HL-60 (cell line): Measurements from ENCODE around the gene IRS1.

Experiments
- DNase-seq, 2 experiments: peaks; one replicate each; pipeline ENCODE4 v3.0.0-alpha.2; 2010 to 2020; ENCODE audit warnings: low read depth in 1 of 2, low spot score in 1 of 2
- H3K27ac ChIP-seq: fragments of 250-450 bp; sonication (Bioruptor Pico); replicated peaks from 2 replicates; pipeline ENCODE4 v1.5.1; 2020; ENCODE audit warnings: mild to moderate bottlenecking, moderate library complexity
- H3K27me3 ChIP-seq: fragments of 250-450 bp; sonication (Bioruptor Pico); 2 replicates; pipeline ENCODE4 v1.5.1; 2021; ENCODE audit warnings: mild to moderate bottlenecking, moderate library complexity; ENCODE audit not compliant: insufficient read depth, poor library complexity, severe bottlenecking
- H3K4me3 ChIP-seq: replicated peaks from 2 replicates; pipeline ENCODE4 v1.5.1; 2011; ENCODE audit warnings: mild to moderate bottlenecking, control low read depth, low read length; ENCODE audit not compliant: insufficient read depth
- GABPA ChIP-seq: IDR thresholded peaks from 2 replicates; pipeline ENCODE4 v1.6.1; 2012; ENCODE audit warnings: low read depth
- POLR2AphosphoS5 ChIP-seq: IDR thresholded peaks from 2 replicates; pipeline ENCODE4 v1.6.1; 2012; ENCODE audit warnings: low read depth
- SPI1 ChIP-seq: IDR thresholded peaks from 2 replicates; pipeline ENCODE4 v1.6.1; 2012; ENCODE audit warnings: low read depth, mild to moderate bottlenecking, borderline replicate concordance
- TF ChIP-seq, protein P1 (sequence below): IDR thresholded peaks from 2 replicates; pipeline ENCODE4 v1.6.1; 2012; ENCODE audit warnings: low read depth; ENCODE audit not compliant: insufficient replicate concordance
- TF ChIP-seq, protein P2 (sequence below): IDR thresholded peaks from one replicate; pipeline ENCODE4 v1.5.1; 2011; ENCODE audit warnings: low read length, control low read depth, inconsistent platforms; ENCODE audit not compliant: insufficient read depth

Gene IRS1

DNA sequence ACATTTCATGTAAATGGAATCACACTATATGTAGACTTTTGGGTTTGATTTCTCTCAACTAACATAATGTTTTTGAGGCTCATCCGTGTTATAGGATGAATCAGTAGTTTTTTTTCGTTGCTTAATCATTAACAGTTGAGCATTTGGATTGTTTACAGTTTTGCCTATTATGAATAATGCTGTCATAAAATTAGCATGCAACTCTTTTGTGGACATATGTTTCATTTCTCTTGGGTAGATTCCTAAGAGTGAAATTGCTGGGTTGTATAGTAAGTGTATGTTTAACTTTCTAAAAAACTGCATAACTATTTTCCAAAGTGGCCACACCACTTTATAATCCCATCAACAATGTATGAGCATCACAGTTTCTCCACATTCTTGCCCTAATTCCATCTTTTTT is 28.6 kb upstream of the IRS1 start:
- Histone ChIP-seq H3K27me3 (no peaks in the 10 kb centered on the region), H3K4me3 (no peak overlapping the region), H3K27ac (no peak overlapping the region)
- no peak for TF ChIP-seq GABPA
- TF ChIP-seq, protein P1, sequence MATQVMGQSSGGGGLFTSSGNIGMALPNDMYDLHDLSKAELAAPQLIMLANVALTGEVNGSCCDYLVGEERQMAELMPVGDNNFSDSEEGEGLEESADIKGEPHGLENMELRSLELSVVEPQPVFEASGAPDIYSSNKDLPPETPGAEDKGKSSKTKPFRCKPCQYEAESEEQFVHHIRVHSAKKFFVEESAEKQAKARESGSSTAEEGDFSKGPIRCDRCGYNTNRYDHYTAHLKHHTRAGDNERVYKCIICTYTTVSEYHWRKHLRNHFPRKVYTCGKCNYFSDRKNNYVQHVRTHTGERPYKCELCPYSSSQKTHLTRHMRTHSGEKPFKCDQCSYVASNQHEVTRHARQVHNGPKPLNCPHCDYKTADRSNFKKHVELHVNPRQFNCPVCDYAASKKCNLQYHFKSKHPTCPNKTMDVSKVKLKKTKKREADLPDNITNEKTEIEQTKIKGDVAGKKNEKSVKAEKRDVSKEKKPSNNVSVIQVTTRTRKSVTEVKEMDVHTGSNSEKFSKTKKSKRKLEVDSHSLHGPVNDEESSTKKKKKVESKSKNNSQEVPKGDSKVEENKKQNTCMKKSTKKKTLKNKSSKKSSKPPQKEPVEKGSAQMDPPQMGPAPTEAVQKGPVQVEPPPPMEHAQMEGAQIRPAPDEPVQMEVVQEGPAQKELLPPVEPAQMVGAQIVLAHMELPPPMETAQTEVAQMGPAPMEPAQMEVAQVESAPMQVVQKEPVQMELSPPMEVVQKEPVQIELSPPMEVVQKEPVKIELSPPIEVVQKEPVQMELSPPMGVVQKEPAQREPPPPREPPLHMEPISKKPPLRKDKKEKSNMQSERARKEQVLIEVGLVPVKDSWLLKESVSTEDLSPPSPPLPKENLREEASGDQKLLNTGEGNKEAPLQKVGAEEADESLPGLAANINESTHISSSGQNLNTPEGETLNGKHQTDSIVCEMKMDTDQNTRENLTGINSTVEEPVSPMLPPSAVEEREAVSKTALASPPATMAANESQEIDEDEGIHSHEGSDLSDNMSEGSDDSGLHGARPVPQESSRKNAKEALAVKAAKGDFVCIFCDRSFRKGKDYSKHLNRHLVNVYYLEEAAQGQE = no peak
- TF ChIP-seq, protein P2, sequence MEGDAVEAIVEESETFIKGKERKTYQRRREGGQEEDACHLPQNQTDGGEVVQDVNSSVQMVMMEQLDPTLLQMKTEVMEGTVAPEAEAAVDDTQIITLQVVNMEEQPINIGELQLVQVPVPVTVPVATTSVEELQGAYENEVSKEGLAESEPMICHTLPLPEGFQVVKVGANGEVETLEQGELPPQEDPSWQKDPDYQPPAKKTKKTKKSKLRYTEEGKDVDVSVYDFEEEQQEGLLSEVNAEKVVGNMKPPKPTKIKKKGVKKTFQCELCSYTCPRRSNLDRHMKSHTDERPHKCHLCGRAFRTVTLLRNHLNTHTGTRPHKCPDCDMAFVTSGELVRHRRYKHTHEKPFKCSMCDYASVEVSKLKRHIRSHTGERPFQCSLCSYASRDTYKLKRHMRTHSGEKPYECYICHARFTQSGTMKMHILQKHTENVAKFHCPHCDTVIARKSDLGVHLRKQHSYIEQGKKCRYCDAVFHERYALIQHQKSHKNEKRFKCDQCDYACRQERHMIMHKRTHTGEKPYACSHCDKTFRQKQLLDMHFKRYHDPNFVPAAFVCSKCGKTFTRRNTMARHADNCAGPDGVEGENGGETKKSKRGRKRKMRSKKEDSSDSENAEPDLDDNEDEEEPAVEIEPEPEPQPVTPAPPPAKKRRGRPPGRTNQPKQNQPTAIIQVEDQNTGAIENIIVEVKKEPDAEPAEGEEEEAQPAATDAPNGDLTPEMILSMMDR = no peak
- no peak for TF ChIP-seq SPI1
- no peak for TF ChIP-seq POLR2AphosphoS5
- DNase-seq = no peak

DNA sequence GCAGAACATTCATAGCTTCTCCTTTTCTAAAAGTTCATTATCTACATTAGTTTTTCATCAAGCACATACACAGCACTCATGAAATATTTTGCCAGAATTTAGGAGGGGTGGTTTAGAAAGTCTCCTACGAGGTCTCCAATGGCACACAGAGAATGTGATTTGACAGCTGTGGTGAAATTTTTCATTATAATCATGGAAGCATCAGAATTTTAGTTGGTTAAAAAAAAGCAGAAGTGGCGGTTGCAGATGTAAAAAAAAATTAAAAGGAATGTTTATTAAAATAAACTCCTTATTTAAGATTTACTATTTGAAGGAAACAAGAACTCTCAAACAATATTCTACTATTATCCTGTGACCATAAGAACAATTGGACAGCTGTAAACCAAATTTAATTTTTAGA is 25.4 kb upstream of the IRS1 start:
- TF ChIP-seq, protein P1 = no peak
- TF ChIP-seq, protein P2 = no peak
- peak; percentile 71 for TF ChIP-seq SPI1
- TF ChIP-seq POLR2AphosphoS5 = no peak
- no peaks in the 10 kb centered on the region for H3K27me3 ChIP-seq
- no peak overlapping the region for H3K27ac ChIP-seq
- no peak for DNase-seq
- no peak overlapping the region for H3K4me3 ChIP-seq

DNA sequence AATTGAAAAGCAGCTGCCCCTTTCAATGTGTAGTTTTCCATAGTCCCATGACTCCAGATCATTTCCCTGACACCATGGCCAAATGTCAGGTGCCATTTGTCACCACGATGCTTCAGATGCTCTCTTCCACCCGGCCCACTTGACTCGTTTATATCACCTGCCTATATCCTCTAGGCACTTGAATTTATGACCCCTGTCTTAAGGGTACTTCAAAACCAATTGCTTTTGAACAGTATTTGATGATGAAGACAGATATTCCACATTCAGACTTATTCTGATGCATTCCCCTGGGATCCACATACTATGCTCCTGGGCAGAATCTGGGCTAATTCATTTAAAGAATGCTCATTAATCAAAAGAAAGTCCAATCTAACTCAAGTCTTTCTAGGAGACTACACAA is 19.3 kb upstream of the IRS1 start:
- TF ChIP-seq POLR2AphosphoS5 (no peak), SPI1 (no peak), GABPA (no peak)
- TF ChIP-seq, protein P2 = no peak
- TF ChIP-seq, protein P1 = no peak
- DNase-seq = no peak

More for the DNA sequence above, 19.3 kb upstream of the IRS1 start:
- Histone ChIP-seq H3K4me3 (no peak overlapping the region), H3K27ac (no peak overlapping the region), H3K27me3 (no peaks in the 10 kb centered on the region)
